Stimulated activated CD4-positive, alpha-beta T cell treated with anti-CD3 and anti-CD28 coated beads, Interleukin-1b, Interleukin-23, amount 100 ng/mL, for 48 hours (primary cell): ENCODE results near the gene ZNF611.
"Not testable (repeated sequence)": the region's sequence is repeated elsewhere in the genome, so short reads cannot be mapped to it uniquely, and the experiment has no call there.

Experiments
- DNase-seq: peaks from one replicate; pipeline ENCODE4 v3.0.0-alpha.2; 2020

Gene ZNF611

GRCh38 chr19:52734893-52735661, at the start of gene ZNF611:
Gene ZNF611 (minus strand): TSS chr19:52735044. CDS start chr19:52715894, 19,150 bp downstream.
- peak; percentile 98 for DNase-seq

GRCh38 chr19:52782864-52783263, 48.0 kb upstream of the ZNF611 start:
- DNase-seq = not testable (repeated sequence)

GRCh38 chr19:52778811-52779210, 44.0 kb upstream of the ZNF611 start:
- peak; percentile 10 for DNase-seq

GRCh38 chr19:52756447-52756846, 21.6 kb upstream of the ZNF611 start:
- not testable (repeated sequence) for DNase-seq

- DNase-seq = no peak
These were observed 14.9 kb upstream of the ZNF611 start for GRCh38 chr19:52749780-52750179.

- DNase-seq = no peak
These were observed 13.6 kb upstream of the ZNF611 start for GRCh38 chr19:52748336-52748950.

- not testable (repeated sequence) for DNase-seq
These were observed 11.1 kb upstream of the ZNF611 start for GRCh38 chr19:52745919-52746318.

GRCh38 chr19:52743091-52743490, 8.2 kb upstream of the ZNF611 start:
- DNase-seq = no peak

- DNase-seq = no peak
These were observed 7.7 kb upstream of the ZNF611 start for GRCh38 chr19:52742516-52742915.

GRCh38 chr19:52741951-52742485, 7.2 kb upstream of the ZNF611 start:
- no peak for DNase-seq

GRCh38 chr19:52741371-52741770, 6.5 kb upstream of the ZNF611 start:
- not testable (repeated sequence) for DNase-seq

GRCh38 chr19:52739576-52739975, 4.7 kb upstream of the ZNF611 start:
- no peak for DNase-seq

GRCh38 chr19:52735734-52736133, 890 bp upstream of the ZNF611 start:
- DNase-seq = peak; percentile 10

GRCh38 chr19:52734331-52734892, 432 bp downstream of the ZNF611 start:
- no peak for DNase-seq

- DNase-seq = not testable (repeated sequence)
These were observed 8.8 kb downstream of the ZNF611 start for GRCh38 chr19:52726051-52726450.

- DNase-seq = no peak
These were observed 9.3 kb downstream of the ZNF611 start for GRCh38 chr19:52725528-52725961.

GRCh38 chr19:52724701-52725514, 9.9 kb downstream of the ZNF611 start:
- no peak for DNase-seq

- DNase-seq = not testable (repeated sequence)
These were observed 10.8 kb downstream of the ZNF611 start for GRCh38 chr19:52723907-52724598.

- DNase-seq = no peak
These were observed 12.5 kb downstream of the ZNF611 start for GRCh38 chr19:52722062-52723003.

- not testable (repeated sequence) for DNase-seq
These were observed 14.3 kb downstream of the ZNF611 start for GRCh38 chr19:52720541-52720940.

- no peak for DNase-seq
These were observed 18.3 kb downstream of the ZNF611 start for GRCh38 chr19:52716522-52716921.
